ENCODE results near the gene OVAAL. TPM values are rescaled to one million over a fixed set of nuclear protein-coding genes. Genes with fewer than 3 reads are reported as not detected.

The OVAAL gene
- total and polyA plus RNA-seq, 10 of the 15 experiments (the other 5 are each of a cell fraction or from before 2014, with no cell fraction given) = 0.04 to 0.33 (median 0.06) TPM; not detected in 7

DNA sequence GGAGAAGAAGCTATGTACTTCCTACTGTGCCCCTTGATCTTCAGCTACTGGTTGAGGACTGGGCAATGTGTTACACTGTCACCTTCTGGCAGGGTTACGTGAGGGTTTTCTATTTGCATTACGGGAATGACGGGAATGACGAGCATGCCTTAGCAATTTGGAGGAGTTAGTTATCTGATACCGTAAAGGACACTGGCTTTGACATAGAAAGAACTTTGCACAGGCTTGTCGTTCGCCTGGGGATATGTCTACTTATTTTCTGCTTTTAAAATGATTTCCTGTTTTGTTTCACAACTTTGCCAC lies 36.6 kb upstream of the OVAAL start:
- H3K4me2 ChIP-seq (ENCODE audit: control insufficient read depth, insufficient read depth) = no peak overlapping the region
- CTCF ChIA-PET = interaction anchor here (0.9 to 1.8 kb wide), 2 partner anchors 340 to 619 kb away, joined by 3 to 15 read pairs; no protein-coding TSS in a partner anchor
- WGBS (ENCODE audit: insufficient coverage, insufficient replicate concordance, low lambda C conversion rate, missing lambda C conversion rate) = 83% methylated on average over 7 of the region's 7 CpGs
- H4K20me1 ChIP-seq (ENCODE audit: control insufficient read depth, insufficient read depth) = no peaks in the 10 kb centered on the region
- RAD21 ChIA-PET (ENCODE audit: unreplicated experiment) = interaction anchor here (1.0 kb wide), 1 partner anchor 341 kb away, joined by 5 read pairs; no protein-coding TSS in a partner anchor
- no peaks in the 10 kb centered on the region for H3K27me3 ChIP-seq (replicated peaks in 1 of 2; ENCODE audit: control insufficient read depth in 2 of 2, insufficient read depth in 2 of 2, low read length in 1 of 2)
- TF ChIP-seq HDAC2 (IDR thresholded peaks at IDR 0.05) = no peak
- no peak for TF ChIP-seq RCOR1 (conservative IDR thresholded peaks at IDR 0.05; ENCODE audit: low read depth, low read length)
- no peak for TF ChIP-seq RELA (IDR thresholded peaks at IDR 0.05; ENCODE audit: borderline replicate concordance, partially characterized antibody)
- no peak for TF ChIP-seq GATAD2B (conservative IDR thresholded peaks at IDR 0.05; ENCODE audit: low read depth)
- TF ChIP-seq NFIC (IDR thresholded peaks at IDR 0.05; ENCODE audit: low read depth, low read length) = no peak
- no peak for TF ChIP-seq BHLHE40 (IDR thresholded peaks at IDR 0.05; ENCODE audit: borderline replicate concordance in 1 of 2, low read depth in 2 of 2, low read length in 1 of 2)
- no peak for TF ChIP-seq ATF7 (IDR thresholded peaks at IDR 0.05; ENCODE audit: low read depth)
- no peak for TF ChIP-seq MYB (IDR thresholded peaks at IDR 0.05; ENCODE audit: borderline replicate concordance, low read depth, low read length)
- TF ChIP-seq BACH1 (IDR thresholded peaks at IDR 0.05; ENCODE audit: borderline replicate concordance) = no peak
- no peak for TF ChIP-seq HDAC6 (IDR thresholded peaks at IDR 0.05; ENCODE audit: unreplicated experiment)
- TF ChIP-seq IKZF1 (conservative IDR thresholded peaks at IDR 0.05) = no peak
- TF ChIP-seq KLF5 (IDR thresholded peaks at IDR 0.05; ENCODE audit: partially characterized antibody) = no peak
- TF ChIP-seq SPI1 (IDR thresholded peaks at IDR 0.05; ENCODE audit: borderline replicate concordance, insufficient read depth, low read depth, low read length) = no peak
- no peak for TF ChIP-seq CREM (IDR thresholded peaks at IDR 0.05; ENCODE audit: low read depth)
- TF ChIP-seq SMAD1 (IDR thresholded peaks at IDR 0.05; ENCODE audit: low read depth, partially characterized antibody) = no peak
- TF ChIP-seq, protein P1, sequence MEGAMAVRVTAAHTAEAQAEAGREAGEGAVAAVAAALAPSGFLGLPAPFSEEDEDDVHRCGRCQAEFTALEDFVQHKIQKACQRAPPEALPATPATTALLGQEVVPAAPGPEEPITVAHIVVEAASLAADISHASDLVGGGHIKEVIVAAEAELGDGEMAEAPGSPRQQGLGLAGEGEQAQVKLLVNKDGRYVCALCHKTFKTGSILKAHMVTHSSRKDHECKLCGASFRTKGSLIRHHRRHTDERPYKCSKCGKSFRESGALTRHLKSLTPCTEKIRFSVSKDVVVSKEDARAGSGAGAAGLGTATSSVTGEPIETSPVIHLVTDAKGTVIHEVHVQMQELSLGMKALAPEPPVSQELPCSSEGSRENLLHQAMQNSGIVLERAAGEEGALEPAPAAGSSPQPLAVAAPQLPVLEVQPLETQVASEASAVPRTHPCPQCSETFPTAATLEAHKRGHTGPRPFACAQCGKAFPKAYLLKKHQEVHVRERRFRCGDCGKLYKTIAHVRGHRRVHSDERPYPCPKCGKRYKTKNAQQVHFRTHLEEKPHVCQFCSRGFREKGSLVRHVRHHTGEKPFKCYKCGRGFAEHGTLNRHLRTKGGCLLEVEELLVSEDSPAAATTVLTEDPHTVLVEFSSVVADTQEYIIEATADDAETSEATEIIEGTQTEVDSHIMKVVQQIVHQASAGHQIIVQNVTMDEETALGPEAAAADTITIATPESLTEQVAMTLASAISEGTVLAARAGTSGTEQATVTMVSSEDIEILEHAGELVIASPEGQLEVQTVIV (IDR thresholded peaks at IDR 0.05; ENCODE audit: borderline replicate concordance, partially characterized antibody) = no peak
- no peak for TF ChIP-seq MEF2B (IDR thresholded peaks at IDR 0.05; ENCODE audit: partially characterized antibody, poor library complexity, severe bottlenecking)
- TF ChIP-seq, protein P2, sequence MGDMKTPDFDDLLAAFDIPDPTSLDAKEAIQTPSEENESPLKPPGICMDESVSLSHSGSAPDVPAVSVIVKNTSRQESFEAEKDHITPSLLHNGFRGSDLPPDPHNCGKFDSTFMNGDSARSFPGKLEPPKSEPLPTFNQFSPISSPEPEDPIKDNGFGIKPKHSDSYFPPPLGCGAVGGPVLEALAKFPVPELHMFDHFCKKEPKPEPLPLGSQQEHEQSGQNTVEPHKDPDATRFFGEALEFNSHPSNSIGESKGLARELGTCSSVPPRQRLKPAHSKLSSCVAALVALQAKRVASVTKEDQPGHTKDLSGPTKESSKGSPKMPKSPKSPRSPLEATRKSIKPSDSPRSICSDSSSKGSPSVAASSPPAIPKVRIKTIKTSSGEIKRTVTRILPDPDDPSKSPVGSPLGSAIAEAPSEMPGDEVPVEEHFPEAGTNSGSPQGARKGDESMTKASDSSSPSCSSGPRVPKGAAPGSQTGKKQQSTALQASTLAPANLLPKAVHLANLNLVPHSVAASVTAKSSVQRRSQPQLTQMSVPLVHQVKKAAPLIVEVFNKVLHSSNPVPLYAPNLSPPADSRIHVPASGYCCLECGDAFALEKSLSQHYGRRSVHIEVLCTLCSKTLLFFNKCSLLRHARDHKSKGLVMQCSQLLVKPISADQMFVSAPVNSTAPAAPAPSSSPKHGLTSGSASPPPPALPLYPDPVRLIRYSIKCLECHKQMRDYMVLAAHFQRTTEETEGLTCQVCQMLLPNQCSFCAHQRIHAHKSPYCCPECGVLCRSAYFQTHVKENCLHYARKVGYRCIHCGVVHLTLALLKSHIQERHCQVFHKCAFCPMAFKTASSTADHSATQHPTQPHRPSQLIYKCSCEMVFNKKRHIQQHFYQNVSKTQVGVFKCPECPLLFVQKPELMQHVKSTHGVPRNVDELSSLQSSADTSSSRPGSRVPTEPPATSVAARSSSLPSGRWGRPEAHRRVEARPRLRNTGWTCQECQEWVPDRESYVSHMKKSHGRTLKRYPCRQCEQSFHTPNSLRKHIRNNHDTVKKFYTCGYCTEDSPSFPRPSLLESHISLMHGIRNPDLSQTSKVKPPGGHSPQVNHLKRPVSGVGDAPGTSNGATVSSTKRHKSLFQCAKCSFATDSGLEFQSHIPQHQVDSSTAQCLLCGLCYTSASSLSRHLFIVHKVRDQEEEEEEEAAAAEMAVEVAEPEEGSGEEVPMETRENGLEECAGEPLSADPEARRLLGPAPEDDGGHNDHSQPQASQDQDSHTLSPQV (IDR thresholded peaks at IDR 0.05) = no peak
- no peaks in the 10 kb centered on the region for H3K9me3 ChIP-seq (replicated peaks; ENCODE audit: control insufficient read depth, insufficient read depth, low read length)
- no peaks in the 10 kb centered on the region for H3K4me1 ChIP-seq (ENCODE audit: control insufficient read depth, insufficient read depth, low read length)
- no peak overlapping the region for H2AFZ ChIP-seq (ENCODE audit: control insufficient read depth, low read depth, low read length)
- no peak overlapping the region for H3K4me3 ChIP-seq
- no peak for ATAC-seq
- DNase-seq (ENCODE audit: low read depth, low spot score) = no peak
- no peak for FAIRE-seq
- H3K79me2 ChIP-seq (ENCODE audit: control insufficient read depth, insufficient read depth, low read length) = no peaks in the 10 kb centered on the region
- intact Hi-C loops (cut with micrococcal nuclease; ENCODE audit: unreplicated experiment) = no loop called here
- in situ Hi-C loops (cut with MboI) = no loop called here
- H3K36me3 ChIP-seq (ENCODE audit: control insufficient read depth in 2 of 2, insufficient read depth in 2 of 2, low read length in 1 of 2) = no peaks in the 10 kb centered on the region
- SMC1A ChIA-PET (ENCODE audit: uncharacterized antibody, unreplicated experiment) = interaction anchor here (1.6 kb wide), 1 partner anchor 10 kb away, joined by 4 read pairs; no protein-coding TSS in a partner anchor
- POLR2A ChIA-PET = no interaction called here
- no peak overlapping the region for H3K27ac ChIP-seq (ENCODE audit: control insufficient read depth, insufficient read depth)
- H3K9ac ChIP-seq (ENCODE audit: control insufficient read depth, insufficient read depth, low read length) = no peak overlapping the region
- no TSS peak for BruUV-seq (replicated peaks)
